Hepatocyte (in vitro differentiated cells): ENCODE data around the gene FGF2. TPM values are rescaled to one million over a fixed set of nuclear protein-coding genes. Genes with fewer than 3 reads are reported as not detected.

Source experiments
- DNase-seq: peaks from one replicate; pipeline ENCODE4 v3.0.0-alpha.2; 2016; ENCODE audit warnings: low spot score
- H2AFZ ChIP-seq: fragments of 200-600 bp; sonication (generic); 2 replicates; pipeline ENCODE4 v1.6.0; 2016; ENCODE audit warnings: antibody characterized with exemption, mild to moderate bottlenecking
- H3K27ac ChIP-seq: fragments of 200-600 bp; sonication (generic); 2 replicates; pipeline ENCODE4 v1.5.1; 2016; ENCODE audit warnings: mild to moderate bottlenecking
- H3K27me3 ChIP-seq: fragments of 200-600 bp; sonication (generic); 2 replicates; pipeline ENCODE4 v1.6.1; 2016
- H3K36me3 ChIP-seq: fragments of 200-600 bp; sonication (generic); replicated peaks from 2 replicates; pipeline ENCODE4 v1.5.1; 2016; ENCODE audit warnings: low read depth; ENCODE audit not compliant: insufficient read depth
- H3K4me1 ChIP-seq: fragments of 200-600 bp; sonication (generic); 2 replicates; pipeline ENCODE4 v1.5.1; 2016; ENCODE audit warnings: mild to moderate bottlenecking, moderate library complexity; ENCODE audit not compliant: insufficient read depth
- H3K4me2 ChIP-seq: fragments of 200-600 bp; sonication (generic); 2 replicates; pipeline ENCODE4 v1.6.0; 2016
- H3K4me3 ChIP-seq: fragments of 200-600 bp; sonication (generic); 2 replicates; pipeline ENCODE4 v1.5.1; 2016; ENCODE audit warnings: mild to moderate bottlenecking
- H3K79me2 ChIP-seq: fragments of 200-600 bp; sonication (generic); 2 replicates; pipeline ENCODE4 v1.6.0; 2017; ENCODE audit warnings: mild to moderate bottlenecking
- H3K9me2 ChIP-seq: fragments of 200-600 bp; sonication (generic); replicated peaks from 2 replicates; pipeline ENCODE4 v1.6.0; 2017; ENCODE audit warnings: mild to moderate bottlenecking; ENCODE audit not compliant: insufficient read depth
- H3K9me3 ChIP-seq: fragments of 200-600 bp; sonication (generic); 2 replicates; pipeline ENCODE4 v1.5.1; 2016; ENCODE audit warnings: low read depth, mild to moderate bottlenecking
- H4K20me1 ChIP-seq: fragments of 200-600 bp; sonication (generic); 2 replicates; pipeline ENCODE4 v1.6.0; 2016; ENCODE audit warnings: mild to moderate bottlenecking; ENCODE audit not compliant: insufficient read depth, poor library complexity, severe bottlenecking
- EZH2 ChIP-seq: fragments of 200-600 bp; sonication (generic); IDR thresholded peaks from 2 replicates; pipeline ENCODE4 v1.6.1; 2016; ENCODE audit warnings: antibody characterized with exemption, mild to moderate bottlenecking, borderline replicate concordance
- EZH2phosphoT487 ChIP-seq: fragments of 200-600 bp; sonication (generic); IDR thresholded peaks from one replicate; pipeline ENCODE4 v1.6.1; 2018; ENCODE audit warnings: antibody characterized with exemption, mild to moderate bottlenecking, low read depth, moderate library complexity; ENCODE audit not compliant: unreplicated experiment, severe bottlenecking
- WGBS: methylation state at CpG from one replicate; pipeline ENCODE4 v1.1.6; 2016; ENCODE audit warnings: low lambda C conversion rate; ENCODE audit errors: missing lambda C conversion rate; 5-methylcytosine and 5-hydroxymethylcytosine counted together
- polyA plus RNA-seq: library from polyadenylated mRNA; unstranded; fragments of >200 nt; fragmentation: Nextera tagmentation; extraction: Ambion mirVana; gene quantifications from 2 replicates; pipeline ENCODE4 v1.2.1, GENCODE V29; 2016
- total RNA-seq: library from RNA; depleted of rRNA; stranded (reverse); fragments of >200 nt; gene quantifications from 2 replicates; pipeline ENCODE4 v1.2.3, GENCODE V29; 2014
- TF ChIP-seq, protein P1 (sequence below): fragments of 200-600 bp; sonication (generic); IDR thresholded peaks from 2 replicates; pipeline ENCODE4 v1.5.1; 2016; ENCODE audit warnings: antibody characterized with exemption, mild to moderate bottlenecking; ENCODE audit not compliant: poor library complexity

Gene FGF2
- total and polyA plus RNA-seq, 2 experiments from 2014 or later = 3.9 to 9.7 TPM

GRCh38 chr4:122821092-122821491 is 5.5 kb upstream of the FGF2 start:
- no peak overlapping the region for H3K4me2 ChIP-seq
- TF ChIP-seq, protein P1, sequence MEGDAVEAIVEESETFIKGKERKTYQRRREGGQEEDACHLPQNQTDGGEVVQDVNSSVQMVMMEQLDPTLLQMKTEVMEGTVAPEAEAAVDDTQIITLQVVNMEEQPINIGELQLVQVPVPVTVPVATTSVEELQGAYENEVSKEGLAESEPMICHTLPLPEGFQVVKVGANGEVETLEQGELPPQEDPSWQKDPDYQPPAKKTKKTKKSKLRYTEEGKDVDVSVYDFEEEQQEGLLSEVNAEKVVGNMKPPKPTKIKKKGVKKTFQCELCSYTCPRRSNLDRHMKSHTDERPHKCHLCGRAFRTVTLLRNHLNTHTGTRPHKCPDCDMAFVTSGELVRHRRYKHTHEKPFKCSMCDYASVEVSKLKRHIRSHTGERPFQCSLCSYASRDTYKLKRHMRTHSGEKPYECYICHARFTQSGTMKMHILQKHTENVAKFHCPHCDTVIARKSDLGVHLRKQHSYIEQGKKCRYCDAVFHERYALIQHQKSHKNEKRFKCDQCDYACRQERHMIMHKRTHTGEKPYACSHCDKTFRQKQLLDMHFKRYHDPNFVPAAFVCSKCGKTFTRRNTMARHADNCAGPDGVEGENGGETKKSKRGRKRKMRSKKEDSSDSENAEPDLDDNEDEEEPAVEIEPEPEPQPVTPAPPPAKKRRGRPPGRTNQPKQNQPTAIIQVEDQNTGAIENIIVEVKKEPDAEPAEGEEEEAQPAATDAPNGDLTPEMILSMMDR = no peak
- TF ChIP-seq EZH2phosphoT487 = no peak
- TF ChIP-seq EZH2 = no peak
- H3K27me3 ChIP-seq = peaks cover 7% of the 10 kb centered on the region
- no peak overlapping the region for H3K27ac ChIP-seq
- DNase-seq = no peak
- no peaks in the 10 kb centered on the region for H3K9me3 ChIP-seq
- no peaks in the 10 kb centered on the region for H4K20me1 ChIP-seq
- H3K4me1 ChIP-seq = no peaks in the 10 kb centered on the region
- no peaks in the 10 kb centered on the region for H3K79me2 ChIP-seq
- no peaks in the 10 kb centered on the region for H3K9me2 ChIP-seq
- 96% methylated on average over 1 of the region's 1 CpG for WGBS
- no peaks in the 10 kb centered on the region for H3K36me3 ChIP-seq
- no peak overlapping the region for H3K4me3 ChIP-seq
- no peak overlapping the region for H2AFZ ChIP-seq

GRCh38 chr4:122822466-122822865 is 4.2 kb upstream of the FGF2 start:
- Histone ChIP-seq H3K9me2 (no peaks in the 10 kb centered on the region), H3K4me3 (no peak overlapping the region), H3K4me2 (no peak overlapping the region), H3K36me3 (no peaks in the 10 kb centered on the region), H3K27me3 (peaks cover 8% of the 10 kb centered on the region), H3K79me2 (no peaks in the 10 kb centered on the region), H4K20me1 (no peaks in the 10 kb centered on the region), H3K4me1 (no peaks in the 10 kb centered on the region), H2AFZ (no peak overlapping the region), H3K27ac (no peak overlapping the region), H3K9me3 (no peaks in the 10 kb centered on the region)
- TF ChIP-seq EZH2 (no peak), EZH2phosphoT487 (no peak)
- TF ChIP-seq, protein P1 = no peak
- no peak for DNase-seq
- 92% methylated on average over 2 of the region's 2 CpGs for WGBS

GRCh38 chr4:122823476-122823875 is 3.2 kb upstream of the FGF2 start:
- H3K9me2 ChIP-seq = no peaks in the 10 kb centered on the region
- H3K4me1 ChIP-seq = no peaks in the 10 kb centered on the region
- peaks cover 17% of the 10 kb centered on the region for H3K27me3 ChIP-seq
- no peak overlapping the region for H3K27ac ChIP-seq
- H3K9me3 ChIP-seq = no peaks in the 10 kb centered on the region
- no peak for DNase-seq
- WGBS = 87% methylated on average over 2 of the region's 2 CpGs
- H3K4me3 ChIP-seq = no peak overlapping the region
- no peaks in the 10 kb centered on the region for H4K20me1 ChIP-seq
- H3K36me3 ChIP-seq = no peaks in the 10 kb centered on the region
- TF ChIP-seq EZH2 (no peak), EZH2phosphoT487 (no peak)
- TF ChIP-seq, protein P1 = no peak
- H2AFZ ChIP-seq = no peak overlapping the region
- peaks cover 1% of the 10 kb centered on the region for H3K79me2 ChIP-seq
- H3K4me2 ChIP-seq = no peak overlapping the region

DNA sequence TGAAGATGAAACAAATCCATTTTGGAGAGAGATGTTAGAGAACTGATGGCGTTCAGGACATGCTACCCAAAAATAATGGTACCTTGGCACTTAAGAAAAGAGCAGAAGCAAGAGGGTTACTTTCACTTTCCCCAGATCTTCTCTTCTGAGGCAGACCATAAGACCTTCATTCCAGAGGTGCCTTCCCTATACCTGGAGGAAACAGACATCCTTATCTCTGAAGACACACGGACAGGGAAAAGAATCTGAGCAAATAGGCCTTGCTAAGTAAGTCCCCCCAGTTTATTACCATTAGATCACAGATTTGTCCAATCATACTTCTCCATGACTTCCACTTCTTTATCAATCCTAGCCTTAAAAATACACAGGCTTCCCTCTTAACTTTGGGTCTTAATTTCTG is 2.0 kb upstream of the FGF2 start:
- no peaks in the 10 kb centered on the region for H3K9me2 ChIP-seq
- H2AFZ ChIP-seq = no peak overlapping the region
- no peak overlapping the region for H3K27ac ChIP-seq
- TF ChIP-seq, protein P1 = no peak
- TF ChIP-seq EZH2phosphoT487 = no peak
- no peak for TF ChIP-seq EZH2
- no peak overlapping the region for H3K4me2 ChIP-seq
- peaks cover 11% of the 10 kb centered on the region for H3K79me2 ChIP-seq
- H4K20me1 ChIP-seq = no peaks in the 10 kb centered on the region
- H3K4me3 ChIP-seq = no peak overlapping the region
- no peak for DNase-seq
- no peaks in the 10 kb centered on the region for H3K4me1 ChIP-seq
- H3K27me3 ChIP-seq = peaks cover 25% of the 10 kb centered on the region
- no peaks in the 10 kb centered on the region for H3K9me3 ChIP-seq
- WGBS = 64% methylated on average over 2 of the region's 2 CpGs
- no peaks in the 10 kb centered on the region for H3K36me3 ChIP-seq
